Measurements from ENCODE around the gene ZFYVE26. TPM values are rescaled to one million over a fixed set of nuclear protein-coding genes. Genes with fewer than 3 reads are reported as not detected.

ZFYVE26 gene
- total and polyA plus RNA-seq, 2 donors (not counting 1 experiment from before 2014, with no cell fraction given), result 10.9 to 46.3 TPM

DNA sequence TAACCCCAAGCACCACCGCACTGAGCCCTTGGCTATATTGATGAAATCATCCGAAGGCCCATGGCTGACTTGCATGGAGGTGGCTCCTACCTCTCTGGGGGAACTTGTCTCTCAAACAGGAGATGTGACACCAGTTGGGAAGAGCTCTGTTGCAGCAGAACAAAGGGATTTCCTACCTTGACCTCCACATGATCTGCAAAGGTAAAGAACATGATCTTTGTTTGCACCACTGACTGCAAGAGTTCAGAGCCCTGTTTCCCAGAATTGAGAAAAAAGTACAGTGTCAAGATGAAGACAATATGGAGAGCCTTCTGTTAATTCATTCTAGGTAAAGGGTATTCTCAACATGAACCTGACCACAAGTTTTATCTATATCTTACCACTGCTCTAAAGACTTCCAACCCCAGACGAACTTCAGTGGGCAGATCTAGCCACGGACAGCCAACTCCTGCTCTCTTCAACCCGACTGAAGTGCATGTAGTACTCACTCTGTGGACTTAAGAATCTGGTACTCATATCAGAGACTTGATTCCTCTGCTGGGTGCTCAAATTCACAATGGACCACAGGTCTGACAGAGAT is 32.1 kb downstream of the ZFYVE26 start:
- Histone ChIP-seq H4K20me1 (ENCODE audit: control insufficient read depth, insufficient read depth, low read length, poor library complexity, severe bottlenecking) (no peaks in the 10 kb centered on the region), H3K4me1 (ENCODE audit: control insufficient read depth in 2 of 2, insufficient read depth in 2 of 2, low read length in 2 of 2) (no peaks in the 10 kb centered on the region), H3K79me2 (ENCODE audit: control insufficient read depth, insufficient read depth, low read length) (no peaks in the 10 kb centered on the region), H3K9ac (ENCODE audit: low read length) (no peak overlapping the region), H2AFZ (ENCODE audit: insufficient read depth, low read depth, low read length, poor library complexity, severe bottlenecking) (no peak overlapping the region), H3K9me3 (ENCODE audit: control extremely low read depth in 1 of 3, control insufficient read depth in 2 of 3, insufficient read depth in 1 of 3, low read length in 2 of 3) (no peaks in the 10 kb centered on the region), H3K36me3 (replicated peaks in 1 of 2; ENCODE audit: control extremely low read depth in 1 of 2, control insufficient read depth in 1 of 2, extremely low read depth in 1 of 2, insufficient read depth in 2 of 2, low read length in 1 of 2) (peaks cover 12 to 90% of the 10 kb centered on the region in 2 experiments), H3K4me2 (replicated peaks; ENCODE audit: low read depth, low read length, poor library complexity, severe bottlenecking) (no peak overlapping the region), H3K27ac (ENCODE audit: low read length in 2 of 2) (no peak overlapping the region), H3K4me3 (ENCODE audit: control extremely low read depth in 1 of 5, extremely low read depth in 1 of 5, insufficient read depth in 1 of 5, low read depth in 2 of 5, low read length in 4 of 5) (no peak overlapping the region), H3K27me3 (replicated peaks in 1 of 4; ENCODE audit: control extremely low read depth in 1 of 4, control insufficient read depth in 3 of 4, insufficient read depth in 4 of 4, low read length in 3 of 4) (no peaks in the 10 kb centered on the region)
- intact Hi-C loops (cut with micrococcal nuclease), result no loop called here
- 93% methylated on average over 4 of the region's 5 CpGs for WGBS (ENCODE audit: insufficient coverage)
- ATAC-seq (ENCODE audit: low read depth) (no peak), DNase-seq (no peak)
- TF ChIP-seq CTCF (IDR thresholded peaks at IDR 0.05), result no peak
- TF ChIP-seq EZH2 (IDR thresholded peaks at IDR 0.05; ENCODE audit: borderline replicate concordance, insufficient read depth, low read depth, low read length, poor library complexity, severe bottlenecking), result no peak
- H3K4me1 Mint-ChIP-seq, result no peaks in the 10 kb centered on the region
- H3K27ac Mint-ChIP-seq, result no peak overlapping the region
- CTCF ChIA-PET, result no interaction called here
- H3K27me3 Mint-ChIP-seq, result no peaks in the 10 kb centered on the region
- H3K4me3 Mint-ChIP-seq, result no peak overlapping the region
- H3K9me3 Mint-ChIP-seq (ENCODE audit: insufficient read depth), result no peaks in the 10 kb centered on the region
- POLR2A ChIA-PET, result no interaction called here

- H3K27ac ChIP-seq (ENCODE audit: low read length in 2 of 2), result no peak overlapping the region
- no peaks in the 10 kb centered on the region for H3K4me1 ChIP-seq (ENCODE audit: control insufficient read depth in 2 of 2, insufficient read depth in 2 of 2, low read length in 2 of 2)
- no peaks in the 10 kb centered on the region for H3K9me3 ChIP-seq (ENCODE audit: control extremely low read depth in 1 of 3, control insufficient read depth in 2 of 3, insufficient read depth in 1 of 3, low read length in 2 of 3)
- no CpG with 5 or more reads among the region's 3 CpGs for WGBS (ENCODE audit: insufficient coverage)
- H3K36me3 ChIP-seq (replicated peaks in 1 of 2; ENCODE audit: control extremely low read depth in 1 of 2, control insufficient read depth in 1 of 2, extremely low read depth in 1 of 2, insufficient read depth in 2 of 2, low read length in 1 of 2), result peaks cover 12 to 91% of the 10 kb centered on the region in 2 experiments
- ATAC-seq (ENCODE audit: low read depth), result no peak
- H2AFZ ChIP-seq (ENCODE audit: insufficient read depth, low read depth, low read length, poor library complexity, severe bottlenecking), result no peak overlapping the region
- no peaks in the 10 kb centered on the region for H4K20me1 ChIP-seq (ENCODE audit: control insufficient read depth, insufficient read depth, low read length, poor library complexity, severe bottlenecking)
- no peak overlapping the region for H3K4me3 Mint-ChIP-seq
- no peak overlapping the region for H3K9ac ChIP-seq (ENCODE audit: low read length)
- DNase-seq, result no peak
- no peaks in the 10 kb centered on the region for H3K27me3 Mint-ChIP-seq
- H3K9me3 Mint-ChIP-seq (ENCODE audit: insufficient read depth), result no peaks in the 10 kb centered on the region
- no peak overlapping the region for H3K27ac Mint-ChIP-seq
- CTCF ChIA-PET, result interaction anchor here (1.2 to 1.3 kb wide), 2 partner anchors 9 to 55 kb away, joined by 3 read pairs; no protein-coding TSS in a partner anchor
- H3K79me2 ChIP-seq (ENCODE audit: control insufficient read depth, insufficient read depth, low read length), result no peaks in the 10 kb centered on the region
- TF ChIP-seq CTCF (IDR thresholded peaks at IDR 0.05), result no peak
- no peak for TF ChIP-seq EZH2 (IDR thresholded peaks at IDR 0.05; ENCODE audit: borderline replicate concordance, insufficient read depth, low read depth, low read length, poor library complexity, severe bottlenecking)
- no peak overlapping the region for H3K4me2 ChIP-seq (replicated peaks; ENCODE audit: low read depth, low read length, poor library complexity, severe bottlenecking)
- POLR2A ChIA-PET, result no interaction called here
- no peaks in the 10 kb centered on the region for H3K27me3 ChIP-seq (replicated peaks in 1 of 4; ENCODE audit: control extremely low read depth in 1 of 4, control insufficient read depth in 3 of 4, insufficient read depth in 4 of 4, low read length in 3 of 4)
- intact Hi-C loops (cut with micrococcal nuclease), result no loop called here
- no peaks in the 10 kb centered on the region for H3K4me1 Mint-ChIP-seq
- H3K4me3 ChIP-seq (ENCODE audit: control extremely low read depth in 1 of 5, extremely low read depth in 1 of 5, insufficient read depth in 1 of 5, low read depth in 2 of 5, low read length in 4 of 5), result no peak overlapping the region
These were observed 34.3 kb downstream of the ZFYVE26 start for GRCh38 chr14:67782090-67782489.

All from B cell (primary cell).